Adrenal gland (tissue), 12 donors: Measurements from ENCODE around the gene FRMD1. TPM values are rescaled to one million over a fixed set of nuclear protein-coding genes. Genes with fewer than 3 reads are reported as not detected.

Source experiments
- DNase-seq, 7 donors: peaks; one replicate each; pipeline ENCODE4 v3.0.0-alpha.2; 2019 to 2020
- H3K27ac ChIP-seq, 5 donors: fragments of 200-600 bp; sonication (generic) in 4 of 5; 1 replicate in 3 of 5; 2 replicates in 2 of 5; pipeline versions ENCODE4 v1.5.1 to v1.8.0; 2016 to 2020; ENCODE audit warnings: mild to moderate bottlenecking in 1 of 5
- H3K27me3 ChIP-seq: fragments of 200-600 bp; 2 replicates; pipeline ENCODE4 v1.8.0; 2021
- H3K36me3 ChIP-seq, 2 donors: fragments of 200-600 bp; replicated peaks in 1 of 2; 1 replicate in 1 of 2; 2 replicates in 1 of 2; pipeline versions ENCODE4 v1.5.1 to v1.8.0; 2018 to 2022
- H3K4me1 ChIP-seq, 2 donors: fragments of 200-600 bp; replicated peaks in 1 of 2; 1 replicate in 1 of 2; 2 replicates in 1 of 2; pipeline versions ENCODE4 v1.5.1 to v1.8.0; 2018 to 2021
- H3K4me3 ChIP-seq, 4 donors: fragments of 200-600 bp; sonication (generic) in 3 of 4; one replicate each; pipeline ENCODE4 v1.5.1; 2016 to 2018
- H3K9me3 ChIP-seq, 3 donors: fragments of 200-600 bp; sonication (generic) in 1 of 3; replicated peaks in 1 of 3; 1 replicate in 2 of 3; 2 replicates in 1 of 3; pipeline versions ENCODE4 v1.5.1 to v1.8.0; 2016 to 2021
- CTCF ChIP-seq, 6 experiments: fragments of 450-650 bp in 4 of 6; fragments of 200-600 bp in 2 of 6; sonication (generic) in 1 of 6; IDR thresholded peaks; 1 replicate in 5 of 6; 2 replicates in 1 of 6; pipeline versions ENCODE4 v1.5.1 to v1.8.0; 2016 to 2021; ENCODE audit warnings: antibody characterized with exemption in 6 of 6, mild to moderate bottlenecking in 2 of 6, moderate library complexity in 1 of 6
- POLR2A ChIP-seq, 2 donors: fragments of 450-650 bp; IDR thresholded peaks; one replicate each; pipeline ENCODE4 v1.6.1; 2017; ENCODE audit warnings: antibody characterized with exemption in 2 of 2, mild to moderate bottlenecking in 2 of 2, moderate library complexity in 1 of 2
- WGBS, 4 donors: extraction: QIAGEN DNeasy Blood & Tissue Kit in 2 of 4; methylation state at CpG; one replicate each; pipeline versions ENCODE4 v1.1.5 to v1.1.7; 2013 to 2017; 5-methylcytosine and 5-hydroxymethylcytosine counted together
- intact Hi-C, 2 donors: fragments of 100-400 bp; cut with DNase I; formaldehyde crosslinking; loops; one replicate each; pipeline versions ENCODE4 v1.14.1 to v1.15.0; 2022 to 2023
- polyA plus RNA-seq, 3 donors: library from polyadenylated mRNA; stranded (reverse); fragments of 200-250 nt in 2 of 3; fragments of 350-450 nt in 1 of 3; fragmentation: Illumina TruSeq in 1 of 3; extraction: RNeasy Lipid Tissue Mini Kit (QIAGEN cat#74804) in 1 of 3; gene quantifications; one replicate each; pipeline ENCODE4 v1.2.3, GENCODE V29; 2013 to 2014
- total RNA-seq, 9 donors: library from RNA; depleted of rRNA in 4 of 9; stranded (reverse); fragments of >200 nt in 4 of 9; fragments of 120-200 nt in 1 of 9; fragmentation: NEBNext Ultra II Directional in 1 of 9; extraction: Animal tissue kit (Norgen Biotek cat#: 25700) in 1 of 9; gene quantifications; one replicate each; pipeline versions ENCODE4 v1.1.0 to v1.2.4, GENCODE V29; 2013 to 2023
- donor health status: healthy with polysubstance abuse.
- donor health status: Bipolar disorder and iron deficiency.
- donor health status: DM: yes; HTN: yes; CAD: no.
- donor health status: DM: no; HTN: no; CAD: no.
- donor health status: DM: no; HTN: no; CAD: no.
- donor health status: DM: yes; HTN: yes; CAD: no.

FRMD1 gene
- total and polyA plus RNA-seq, 12 donors, result under 0.01 to 0.32 (median 0.14) TPM; not detected in 7

GRCh38 chr6:168083514-168083885, 4.5 kb upstream of the FRMD1 start:
- no peaks in the 10 kb centered on the region for H3K9me3 ChIP-seq
- 59 to 75% (median 62%) methylated on average over 3 to 5 of the region's 5 CpGs for WGBS, 4 donors
- no peak for DNase-seq
- no peak overlapping the region for H3K27ac ChIP-seq
- H3K4me1 ChIP-seq, result no peaks in the 10 kb centered on the region
- no peaks in the 10 kb centered on the region for H3K27me3 ChIP-seq
- TF ChIP-seq CTCF (IDR thresholded peaks at IDR 0.05) (no peak), POLR2A (IDR thresholded peaks at IDR 0.05) (no peak)
- H3K4me3 ChIP-seq, result no peak overlapping the region
- H3K36me3 ChIP-seq, result no peaks in the 10 kb centered on the region
- intact Hi-C loops, result no loop called here

GRCh38 chr6:168082860-168083513, 4.0 kb upstream of the FRMD1 start:
- Histone ChIP-seq H3K4me3 (no peak overlapping the region), H3K27me3 (no peaks in the 10 kb centered on the region), H3K4me1 (no peaks in the 10 kb centered on the region), H3K36me3 (no peaks in the 10 kb centered on the region), H3K9me3 (no peaks in the 10 kb centered on the region), H3K27ac (no peak overlapping the region)
- intact Hi-C loops, result no loop called here
- DNase-seq, result no peak
- WGBS, 4 donors, result 63 to 69% (median 69%) methylated on average over 6 to 17 of the region's 17 CpGs
- TF ChIP-seq POLR2A (IDR thresholded peaks at IDR 0.05) (no peak), CTCF (IDR thresholded peaks at IDR 0.05) (no peak)

GRCh38 chr6:168081858-168082546, 3.0 kb upstream of the FRMD1 start:
- Histone ChIP-seq H3K36me3 (no peaks in the 10 kb centered on the region), H3K4me1 (no peaks in the 10 kb centered on the region), H3K27me3 (no peaks in the 10 kb centered on the region), H3K4me3 (no peak overlapping the region), H3K9me3 (no peaks in the 10 kb centered on the region), H3K27ac (no peak overlapping the region)
- no peak for DNase-seq
- WGBS, 4 donors, result 81 to 86% (median 84%) methylated on average over 23 to 26 of the region's 26 CpGs
- no peak for TF ChIP-seq CTCF (IDR thresholded peaks at IDR 0.05)
- intact Hi-C loops, result no loop called here

GRCh38 chr6:168080393-168081077, 1.5 kb upstream of the FRMD1 start:
- no peak for TF ChIP-seq POLR2A (IDR thresholded peaks at IDR 0.05)
- TF ChIP-seq CTCF (IDR thresholded peaks at IDR 0.05), result no peak
- intact Hi-C loops, result no loop called here
- DNase-seq, result no peak
- 81 to 90% (median 87%) methylated on average over 24 of the region's 24 CpGs for WGBS, 4 donors
- Histone ChIP-seq H3K9me3 (no peaks in the 10 kb centered on the region), H3K4me3 (no peak overlapping the region), H3K36me3 (no peaks in the 10 kb centered on the region), H3K4me1 (no peaks in the 10 kb centered on the region), H3K27ac (no peak overlapping the region), H3K27me3 (no peaks in the 10 kb centered on the region)
